GM12892 (cell line): Measurements from ENCODE around the gene VAV3.

Experiments
- POLR2A ChIP-seq: IDR thresholded peaks from 2 replicates; pipeline ENCODE4 v1.6.1; 2011; ENCODE audit warnings: low read depth, low read length, control low read depth
- POLR2AphosphoS5 ChIP-seq: IDR thresholded peaks from 2 replicates; pipeline ENCODE4 v1.6.1; 2011; ENCODE audit warnings: low read depth, low read length, control low read depth

DNA sequence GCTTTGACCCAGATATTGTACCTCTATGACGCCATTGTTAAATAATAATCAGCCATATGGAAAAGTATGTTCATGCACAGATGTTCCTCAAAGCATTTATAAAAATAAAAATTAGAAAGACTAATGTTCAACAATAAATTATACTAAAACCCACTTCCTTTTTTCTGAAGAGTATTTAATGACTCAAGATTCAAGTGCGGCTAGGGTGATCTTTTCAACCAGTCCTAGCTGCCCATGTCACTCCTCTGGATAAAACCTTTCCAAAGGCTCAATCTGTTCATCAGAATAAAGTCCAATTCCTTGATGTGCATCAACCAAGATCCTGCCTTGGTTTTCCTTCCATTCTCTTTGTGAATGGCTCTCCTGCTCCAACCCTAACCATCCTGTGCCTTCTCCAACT is 292.0 kb downstream of the VAV3 start:
- no peak for TF ChIP-seq POLR2A
- no peak for TF ChIP-seq POLR2AphosphoS5
